SU-DHL-6 (cell line): ENCODE data around the gene MRPS15.

Experiments
- H2AFZ ChIP-seq: fragments of 200-600 bp; sonication (generic); 2 replicates; pipeline ENCODE4 v1.6.1; 2014; ENCODE audit warnings: low read depth, mild to moderate bottlenecking, moderate library complexity, mixed read lengths, antibody characterized with exemption, low read length; ENCODE audit not compliant: severe bottlenecking
- H3F3A ChIP-seq: fragments of 200-600 bp; shearing (Covaris generic); 2 replicates; pipeline ENCODE4 v1.6.0; 2016; ENCODE audit warnings: antibody characterized with exemption, mild to moderate bottlenecking; ENCODE audit not compliant: insufficient read depth
- H3K27ac ChIP-seq: fragments of 200-600 bp; sonication (generic); 2 replicates; pipeline ENCODE4 v1.5.1; 2016; ENCODE audit warnings: low read depth, mild to moderate bottlenecking, low read length, moderate library complexity, mixed read lengths
- H3K27me3 ChIP-seq: fragments of 200-600 bp; sonication (generic), shearing (Covaris generic); 2 replicates; pipeline ENCODE4 v1.6.0; 2014; ENCODE audit warnings: mild to moderate bottlenecking, low read length
- H3K36me3 ChIP-seq: fragments of 200-600 bp; sonication (generic); 2 replicates; pipeline ENCODE4 v1.6.1; 2014; ENCODE audit warnings: mild to moderate bottlenecking, low read length, mixed read lengths
- H3K4me2 ChIP-seq: fragments of 300-600, 200-600 bp; shearing (Covaris generic), sonication (generic); 2 replicates; pipeline ENCODE4 v1.6.0; 2014; ENCODE audit warnings: low read length, low read depth, mild to moderate bottlenecking; ENCODE audit not compliant: poor library complexity, severe bottlenecking
- H3K4me3 ChIP-seq: fragments of 200-600 bp; sonication (generic); 2 replicates; pipeline ENCODE4 v1.5.1; 2014; ENCODE audit warnings: antibody characterized with exemption, low read length, mild to moderate bottlenecking, mixed read lengths; ENCODE audit not compliant: insufficient read depth, poor library complexity, severe bottlenecking
- H3K79me2 ChIP-seq: fragments of 200-600 bp; sonication (generic); 2 replicates; pipeline ENCODE4 v1.6.1; 2014; ENCODE audit warnings: mild to moderate bottlenecking, low read length, moderate library complexity; ENCODE audit not compliant: insufficient read depth
- H3K9ac ChIP-seq: fragments of 200-600 bp; sonication (generic); 2 replicates; pipeline ENCODE4 v1.7.0; 2014; ENCODE audit warnings: mild to moderate bottlenecking, low read length
- H3K9me2 ChIP-seq: fragments of 200-600 bp; sonication (generic); replicated peaks from 2 replicates; pipeline ENCODE4 v1.6.1; 2014; ENCODE audit warnings: low read length; ENCODE audit not compliant: insufficient read depth
- H3K9me3 ChIP-seq: fragments of 200-600 bp; sonication (generic); 2 replicates; pipeline ENCODE4 v1.6.1; 2014; ENCODE audit warnings: low read length, mixed read lengths; ENCODE audit not compliant: insufficient read depth
- H4K20me1 ChIP-seq: fragments of 200-600 bp; sonication (generic); 2 replicates; pipeline ENCODE4 v1.6.1; 2014; ENCODE audit warnings: low read depth, mild to moderate bottlenecking, antibody characterized with exemption, low read length, moderate library complexity, mixed read lengths
- CTCF ChIP-seq: fragments of 200-600 bp; sonication (generic); IDR thresholded peaks from one replicate; pipeline ENCODE4 v1.5.1; 2017; ENCODE audit warnings: antibody characterized with exemption, mild to moderate bottlenecking, low read length, moderate library complexity; ENCODE audit not compliant: insufficient read depth, poor library complexity, severe bottlenecking
- EZH2phosphoT487 ChIP-seq: fragments of 200-600 bp; sonication (generic), shearing (Covaris generic); conservative IDR thresholded peaks from 2 replicates; pipeline ENCODE4 v1.6.1; 2018; ENCODE audit warnings: mild to moderate bottlenecking, antibody characterized with exemption, low read length, moderate library complexity, mixed read lengths

MRPS15 gene

GRCh38 chr1:36510418-36510817, 46.2 kb upstream of the MRPS15 start:
- TF ChIP-seq CTCF = no peak
- no peak for TF ChIP-seq EZH2phosphoT487
- Histone ChIP-seq H3F3A (no peaks in the 10 kb centered on the region), H3K9me3 (no peaks in the 10 kb centered on the region), H3K9me2 (no peaks in the 10 kb centered on the region), H3K79me2 (no peaks in the 10 kb centered on the region), H3K27ac (no peak overlapping the region), H3K27me3 (no peaks in the 10 kb centered on the region), H2AFZ (no peak overlapping the region), H3K4me3 (no peak overlapping the region), H4K20me1 (no peaks in the 10 kb centered on the region), H3K9ac (no peak overlapping the region), H3K36me3 (no peaks in the 10 kb centered on the region), H3K4me2 (no peak overlapping the region)

GRCh38 chr1:36508257-36508656, 44.1 kb upstream of the MRPS15 start:
- no peak for TF ChIP-seq CTCF
- no peak for TF ChIP-seq EZH2phosphoT487
- Histone ChIP-seq H3K9me2 (no peaks in the 10 kb centered on the region), H3K79me2 (no peaks in the 10 kb centered on the region), H3F3A (no peaks in the 10 kb centered on the region), H3K9me3 (no peaks in the 10 kb centered on the region), H3K27ac (no peak overlapping the region), H3K36me3 (no peaks in the 10 kb centered on the region), H2AFZ (no peak overlapping the region), H3K9ac (no peak overlapping the region), H3K4me2 (no peak overlapping the region), H4K20me1 (no peaks in the 10 kb centered on the region), H3K4me3 (no peak overlapping the region), H3K27me3 (no peaks in the 10 kb centered on the region)

- H3K27ac ChIP-seq = no peak overlapping the region
- no peaks in the 10 kb centered on the region for H3K27me3 ChIP-seq
- no peaks in the 10 kb centered on the region for H3K9me2 ChIP-seq
- H3F3A ChIP-seq = no peaks in the 10 kb centered on the region
- H3K79me2 ChIP-seq = no peaks in the 10 kb centered on the region
- H3K4me3 ChIP-seq = no peak overlapping the region
- no peaks in the 10 kb centered on the region for H3K36me3 ChIP-seq
- H2AFZ ChIP-seq = no peak overlapping the region
- no peak for TF ChIP-seq EZH2phosphoT487
- no peak for TF ChIP-seq CTCF
- H3K9ac ChIP-seq = no peak overlapping the region
- H4K20me1 ChIP-seq = no peaks in the 10 kb centered on the region
- H3K9me3 ChIP-seq = no peaks in the 10 kb centered on the region
- no peak overlapping the region for H3K4me2 ChIP-seq
Observed at GRCh38 chr1:36506276-36506920, 42.2 kb upstream of the MRPS15 start.
